Urinary bladder (tissue), 4 donors: ENCODE measurements around the gene ITGB6. TPM values are rescaled to one million over a fixed set of nuclear protein-coding genes. Genes with fewer than 3 reads are reported as not detected.

Experiments
- DNase-seq: peaks from one replicate; pipeline ENCODE4 v3.0.0-alpha.2; 2015; ENCODE audit errors: extremely low spot score
- H3K27ac ChIP-seq: one replicate; pipeline ENCODE4 v1.5.1; 2013; ENCODE audit warnings: low read depth, mild to moderate bottlenecking, moderate library complexity
- H3K36me3 ChIP-seq: one replicate; pipeline ENCODE4 v1.6.1; 2013; ENCODE audit warnings: mild to moderate bottlenecking, moderate library complexity; ENCODE audit not compliant: insufficient read depth
- H3K4me1 ChIP-seq: one replicate; pipeline ENCODE4 v1.6.1; 2013; ENCODE audit warnings: mild to moderate bottlenecking, moderate library complexity; ENCODE audit not compliant: insufficient read depth
- H3K4me3 ChIP-seq: one replicate; pipeline ENCODE4 v1.5.1; 2013; ENCODE audit warnings: low read depth, low read length
- WGBS: extraction: QIAGEN DNeasy Blood & Tissue Kit; methylation state at CpG from one replicate; pipeline ENCODE4 v1.1.7; 2013; 5-methylcytosine and 5-hydroxymethylcytosine counted together
- polyA plus RNA-seq: library from polyadenylated mRNA; stranded (reverse); fragments of 200-250 nt; gene quantifications from one replicate; pipeline ENCODE4 v1.2.3, GENCODE V29; 2013
- total RNA-seq: library from RNA; depleted of rRNA; stranded (reverse); fragments of >200 nt; gene quantifications from one replicate; pipeline ENCODE4 v1.2.3, GENCODE V29; 2014
- donor health status: healthy with polysubstance abuse.
- donor health status: healthy.

The ITGB6 gene
- total and polyA plus RNA-seq, 2 donors = 4.6 to 25.2 TPM

- no peaks in the 10 kb centered on the region for H3K36me3 ChIP-seq
- H3K27ac ChIP-seq = no peak overlapping the region
- no peak overlapping the region for H3K4me3 ChIP-seq
- WGBS = 35% methylated on average over 2 of the region's 2 CpGs
- no peaks in the 10 kb centered on the region for H3K4me1 ChIP-seq
- no peak for DNase-seq
Observed at GRCh38 chr2:160104115-160104514, 96.0 kb downstream of the ITGB6 start.

- Histone ChIP-seq H3K4me1 (no peaks in the 10 kb centered on the region), H3K36me3 (no peaks in the 10 kb centered on the region), H3K27ac (no peak overlapping the region), H3K4me3 (no peak overlapping the region)
- 98% methylated on average over 1 of the region's 1 CpG for WGBS
- no peak for DNase-seq
Observed at GRCh38 chr2:160097326-160097725, 102.7 kb downstream of the ITGB6 start.

GRCh38 chr2:160096409-160096808, 103.7 kb downstream of the ITGB6 start:
- DNase-seq = no peak
- no peaks in the 10 kb centered on the region for H3K36me3 ChIP-seq
- H3K4me3 ChIP-seq = no peak overlapping the region
- WGBS = 83% methylated on average over 4 of the region's 4 CpGs
- no peak overlapping the region for H3K27ac ChIP-seq
- no peaks in the 10 kb centered on the region for H3K4me1 ChIP-seq

GRCh38 chr2:160092445-160092844, 107.6 kb downstream of the ITGB6 start:
- 89% methylated on average over 4 of the region's 4 CpGs for WGBS
- no peaks in the 10 kb centered on the region for H3K4me1 ChIP-seq
- no peaks in the 10 kb centered on the region for H3K36me3 ChIP-seq
- no peak overlapping the region for H3K27ac ChIP-seq
- no peak overlapping the region for H3K4me3 ChIP-seq
- no peak for DNase-seq

GRCh38 chr2:160091381-160091780, 108.7 kb downstream of the ITGB6 start:
- Histone ChIP-seq H3K4me1 (no peaks in the 10 kb centered on the region), H3K4me3 (no peak overlapping the region), H3K27ac (no peak overlapping the region), H3K36me3 (no peaks in the 10 kb centered on the region)
- DNase-seq = no peak

- 78% methylated on average over 4 of the region's 4 CpGs for whole genome bisulfite sequencing
- no peaks in the 10 kb centered on the region for H3K36me3 ChIP-seq
- H3K4me1 ChIP-seq = no peaks in the 10 kb centered on the region
- DNase-seq = no peak
- no peak overlapping the region for H3K27ac ChIP-seq
- H3K4me3 ChIP-seq = no peak overlapping the region
Observed at GRCh38 chr2:160087854-160088745, 112.0 kb downstream of the ITGB6 start.

GRCh38 chr2:160085662-160086061, 114.4 kb downstream of the ITGB6 start:
- WGBS = 90% methylated on average over 3 of the region's 3 CpGs
- Histone ChIP-seq H3K4me1 (no peaks in the 10 kb centered on the region), H3K4me3 (no peak overlapping the region), H3K36me3 (no peaks in the 10 kb centered on the region), H3K27ac (no peak overlapping the region)
- no peak for DNase-seq

- no peak overlapping the region for H3K27ac ChIP-seq
- DNase-seq = no peak
- no peaks in the 10 kb centered on the region for H3K36me3 ChIP-seq
- 83% methylated on average over 4 of the region's 4 CpGs for WGBS
- no peaks in the 10 kb centered on the region for H3K4me1 ChIP-seq
- no peak overlapping the region for H3K4me3 ChIP-seq
Observed at GRCh38 chr2:160077912-160078810, 121.9 kb downstream of the ITGB6 start.

- H3K36me3 ChIP-seq = no peaks in the 10 kb centered on the region
- no peak overlapping the region for H3K4me3 ChIP-seq
- H3K4me1 ChIP-seq = no peaks in the 10 kb centered on the region
- DNase-seq = no peak
- no peak overlapping the region for H3K27ac ChIP-seq
- 67% methylated on average over 4 of the region's 4 CpGs for WGBS
Observed at GRCh38 chr2:160076914-160077313, 123.2 kb downstream of the ITGB6 start.

- H3K4me1 ChIP-seq = no peaks in the 10 kb centered on the region
- no peaks in the 10 kb centered on the region for H3K36me3 ChIP-seq
- H3K27ac ChIP-seq = no peak overlapping the region
- 78% methylated on average over 2 of the region's 2 CpGs for WGBS
- DNase-seq = no peak
- H3K4me3 ChIP-seq = no peak overlapping the region
Observed at GRCh38 chr2:160076241-160076640, 123.8 kb downstream of the ITGB6 start.

- H3K4me3 ChIP-seq = no peak overlapping the region
- no peak overlapping the region for H3K27ac ChIP-seq
- H3K36me3 ChIP-seq = no peaks in the 10 kb centered on the region
- DNase-seq = no peak
- 80% methylated on average over 5 of the region's 5 CpGs for WGBS
- H3K4me1 ChIP-seq = no peaks in the 10 kb centered on the region
Observed at GRCh38 chr2:160075171-160075570, 124.9 kb downstream of the ITGB6 start.

- no peak for DNase-seq
- 86% methylated on average over 2 of the region's 2 CpGs for WGBS
- H3K36me3 ChIP-seq = no peaks in the 10 kb centered on the region
- no peak overlapping the region for H3K27ac ChIP-seq
- H3K4me3 ChIP-seq = no peak overlapping the region
- H3K4me1 ChIP-seq = no peaks in the 10 kb centered on the region
Observed at GRCh38 chr2:160073284-160073888, 126.7 kb downstream of the ITGB6 start.

GRCh38 chr2:160068906-160069305, 131.2 kb downstream of the ITGB6 start:
- Histone ChIP-seq H3K36me3 (no peaks in the 10 kb centered on the region), H3K27ac (no peak overlapping the region), H3K4me1 (no peaks in the 10 kb centered on the region), H3K4me3 (no peak overlapping the region)
- WGBS = 92% methylated on average over 2 of the region's 2 CpGs
- DNase-seq = no peak
